ENCODE data around the gene NAA25.
"Not testable (repeated sequence)": the region's sequence is repeated elsewhere in the genome, so short reads cannot be mapped to it uniquely, and the experiment has no call there.

NAA25 gene

DNA sequence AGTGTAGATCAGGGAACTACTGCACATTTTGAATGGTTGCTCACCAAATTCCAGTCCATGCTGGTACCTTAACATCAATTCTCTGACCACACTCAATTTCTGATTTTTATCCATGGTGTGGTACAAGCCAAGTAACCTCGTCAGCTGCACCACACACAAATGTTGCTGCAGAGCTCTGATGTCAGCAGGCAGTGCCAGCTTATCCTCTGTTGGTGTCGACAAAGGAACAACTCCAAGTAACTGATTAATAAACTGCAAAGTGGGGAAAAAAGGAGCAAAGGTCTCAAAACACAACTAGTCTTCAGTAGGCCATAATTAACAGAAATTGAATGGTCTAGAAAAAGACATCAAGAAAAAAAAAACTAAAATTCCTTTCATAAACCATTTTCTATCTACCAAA, 47.4 kb downstream of the NAA25 start:
- H4K8ac ChIP-seq (ENCODE audit: low read depth, low read length) = no peak overlapping the region
- H2BK15ac ChIP-seq (ENCODE audit: low read length) = no peak overlapping the region
- no peak overlapping the region for H2BK12ac ChIP-seq (ENCODE audit: low read length)
- no peak overlapping the region for H3K4ac ChIP-seq (ENCODE audit: low read length)
- DNase-seq (ENCODE audit: low spot score) = no peak
- no peak overlapping the region for H3K4me2 ChIP-seq (ENCODE audit: insufficient read depth, low read length, poor library complexity, severe bottlenecking)
- H2AK5ac ChIP-seq (ENCODE audit: low read depth, low read length) = no peak overlapping the region
- no peaks in the 10 kb centered on the region for H3K79me1 ChIP-seq (ENCODE audit: low read depth, low read length)
- H3K27ac ChIP-seq (replicated peaks; ENCODE audit: low read length) = no peak overlapping the region
- WGBS, 2 donors (ENCODE audit: extremely low coverage in 2 of 2, insufficient read length in 2 of 2, insufficient replicate concordance in 1 of 2) = no CpG with 5 or more reads among the region's 2 CpGs
- no peak overlapping the region for H2AFZ ChIP-seq (ENCODE audit: low read length)
- H3K9me3 ChIP-seq (replicated peaks in 1 of 2; ENCODE audit: control insufficient read depth in 2 of 2, insufficient read depth in 1 of 2, low read depth in 1 of 2, low read length in 2 of 2) = no peaks in the 10 kb centered on the region
- H3K36me3 ChIP-seq (replicated peaks in 1 of 2; ENCODE audit: control insufficient read depth in 2 of 2, insufficient read depth in 2 of 2, low read length in 2 of 2) = peaks cover 20 to 93% of the 10 kb centered on the region in 2 donors
- no peaks in the 10 kb centered on the region for H3K27me3 ChIP-seq (ENCODE audit: control insufficient read depth in 3 of 3, insufficient read depth in 3 of 3, low read depth in 1 of 3, low read length in 3 of 3)
- H2BK5ac ChIP-seq (ENCODE audit: low read length) = no peak overlapping the region
- H3K9ac ChIP-seq (ENCODE audit: low read depth, low read length, poor library complexity) = no peak overlapping the region
- no peak overlapping the region for H4K91ac ChIP-seq (ENCODE audit: low read depth, low read length, poor library complexity)
- no peak overlapping the region for H3K18ac ChIP-seq (ENCODE audit: low read length)
- no peak overlapping the region for H3K23ac ChIP-seq (ENCODE audit: low read depth, low read length, poor library complexity)
- no peak overlapping the region for H2BK120ac ChIP-seq (ENCODE audit: low read depth, low read length)
- no peak overlapping the region for H3K14ac ChIP-seq (ENCODE audit: low read length)
- no peaks in the 10 kb centered on the region for H3K4me1 ChIP-seq (ENCODE audit: control insufficient read depth in 2 of 2, insufficient read depth in 1 of 2, low read depth in 1 of 2, low read length in 2 of 2)
- no peak overlapping the region for H3K4me3 ChIP-seq (ENCODE audit: low read length in 2 of 2)

DNA sequence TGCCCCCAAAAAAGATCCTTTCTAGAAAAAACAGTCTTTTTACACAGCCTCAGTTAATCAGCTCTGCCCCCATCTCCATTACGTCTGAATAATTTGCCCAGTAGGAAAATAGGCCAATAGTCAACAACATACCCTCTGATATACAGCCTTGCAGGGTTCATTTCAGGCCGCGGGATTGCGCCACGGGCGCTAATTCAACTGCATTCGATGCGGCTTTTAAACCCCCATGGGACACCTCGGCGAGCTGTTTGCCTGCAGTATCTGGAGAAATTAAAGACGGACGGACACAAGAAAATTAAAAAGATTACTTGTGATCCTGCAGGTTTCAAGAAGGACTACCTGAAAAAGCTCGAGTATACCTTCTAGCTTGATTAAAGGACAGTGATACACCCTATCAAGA, 59.2 kb downstream of the NAA25 start:
- no peak overlapping the region for H3K27ac ChIP-seq (replicated peaks; ENCODE audit: low read length)
- no peak overlapping the region for H2BK5ac ChIP-seq (ENCODE audit: low read length)
- no peak overlapping the region for H3K4ac ChIP-seq (ENCODE audit: low read length)
- peaks cover 30 to 99% of the 10 kb centered on the region in 2 donors for H3K36me3 ChIP-seq (replicated peaks in 1 of 2; ENCODE audit: control insufficient read depth in 2 of 2, insufficient read depth in 2 of 2, low read length in 2 of 2)
- no CpG with 5 or more reads among the region's 13 CpGs for WGBS, 2 donors (ENCODE audit: extremely low coverage in 2 of 2, insufficient read length in 2 of 2, insufficient replicate concordance in 1 of 2)
- no peak overlapping the region for H2AK5ac ChIP-seq (ENCODE audit: low read depth, low read length)
- H3K9ac ChIP-seq (ENCODE audit: low read depth, low read length, poor library complexity) = no peak overlapping the region
- no peak overlapping the region for H2BK15ac ChIP-seq (ENCODE audit: low read length)
- H3K4me3 ChIP-seq (ENCODE audit: low read length in 2 of 2) = no peak overlapping the region
- no peak overlapping the region for H3K18ac ChIP-seq (ENCODE audit: low read length)
- H3K27me3 ChIP-seq (ENCODE audit: control insufficient read depth in 3 of 3, insufficient read depth in 3 of 3, low read depth in 1 of 3, low read length in 3 of 3) = no peaks in the 10 kb centered on the region
- no peak overlapping the region for H4K8ac ChIP-seq (ENCODE audit: low read depth, low read length)
- no peaks in the 10 kb centered on the region for H3K9me3 ChIP-seq (replicated peaks in 1 of 2; ENCODE audit: control insufficient read depth in 2 of 2, insufficient read depth in 1 of 2, low read depth in 1 of 2, low read length in 2 of 2)
- no peak overlapping the region for H3K14ac ChIP-seq (ENCODE audit: low read length)
- H2BK12ac ChIP-seq (ENCODE audit: low read length) = no peak overlapping the region
- no peaks in the 10 kb centered on the region for H3K79me1 ChIP-seq (ENCODE audit: low read depth, low read length)
- no peaks in the 10 kb centered on the region for H3K4me1 ChIP-seq (ENCODE audit: control insufficient read depth in 2 of 2, insufficient read depth in 1 of 2, low read depth in 1 of 2, low read length in 2 of 2)
- H3K23ac ChIP-seq (ENCODE audit: low read depth, low read length, poor library complexity) = no peak overlapping the region
- no peak for DNase-seq (ENCODE audit: low spot score)
- H2BK120ac ChIP-seq (ENCODE audit: low read depth, low read length) = no peak overlapping the region
- no peak overlapping the region for H4K91ac ChIP-seq (ENCODE audit: low read depth, low read length, poor library complexity)
- H2AFZ ChIP-seq (ENCODE audit: low read length) = no peak overlapping the region
- H3K4me2 ChIP-seq (ENCODE audit: insufficient read depth, low read length, poor library complexity, severe bottlenecking) = no peak overlapping the region

DNA sequence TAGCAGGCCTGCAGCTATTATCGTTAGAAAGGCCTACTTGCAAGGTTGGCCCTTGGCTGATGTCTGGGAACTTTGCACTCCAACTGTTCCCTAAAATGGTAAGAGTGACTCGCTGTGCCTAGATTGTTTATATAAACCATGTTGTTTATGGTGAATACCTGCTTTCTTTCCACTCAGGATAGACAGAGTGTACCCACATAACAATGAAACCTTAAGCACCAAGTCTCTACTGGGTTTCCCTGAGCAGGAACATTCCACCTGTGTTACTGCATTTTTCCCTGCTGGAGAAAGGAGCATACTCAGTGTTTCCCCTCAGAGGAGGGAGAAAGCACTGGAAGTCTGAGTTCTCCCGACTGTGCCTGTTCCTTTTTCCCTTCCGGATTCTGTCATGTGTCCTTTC, 62.6 kb downstream of the NAA25 start:
- DNase-seq (ENCODE audit: low spot score) = no peak
- Histone ChIP-seq H3K9me3 (replicated peaks in 1 of 2; ENCODE audit: control insufficient read depth in 2 of 2, insufficient read depth in 1 of 2, low read depth in 1 of 2, low read length in 2 of 2) (no peaks in the 10 kb centered on the region), H3K23ac (ENCODE audit: low read depth, low read length, poor library complexity) (no peak overlapping the region), H2BK5ac (ENCODE audit: low read length) (no peak overlapping the region), H4K91ac (ENCODE audit: low read depth, low read length, poor library complexity) (no peak overlapping the region), H3K4me3 (ENCODE audit: low read length in 2 of 2) (no peak overlapping the region), H2BK15ac (ENCODE audit: low read length) (no peak overlapping the region), H4K8ac (ENCODE audit: low read depth, low read length) (no peak overlapping the region), H3K9ac (ENCODE audit: low read depth, low read length, poor library complexity) (no peak overlapping the region), H3K14ac (ENCODE audit: low read length) (no peak overlapping the region), H3K18ac (ENCODE audit: low read length) (no peak overlapping the region), H2AFZ (ENCODE audit: low read length) (no peak overlapping the region), H2AK5ac (ENCODE audit: low read depth, low read length) (no peak overlapping the region), H3K4ac (ENCODE audit: low read length) (no peak overlapping the region), H2BK12ac (ENCODE audit: low read length) (no peak overlapping the region), H2BK120ac (ENCODE audit: low read depth, low read length) (no peak overlapping the region), H3K79me1 (ENCODE audit: low read depth, low read length) (no peaks in the 10 kb centered on the region), H3K36me3 (replicated peaks in 1 of 2; ENCODE audit: control insufficient read depth in 2 of 2, insufficient read depth in 2 of 2, low read length in 2 of 2) (peaks cover 21 to 95% of the 10 kb centered on the region in 2 donors), H3K27ac (replicated peaks; ENCODE audit: low read length) (no peak overlapping the region), H3K27me3 (ENCODE audit: control insufficient read depth in 3 of 3, insufficient read depth in 3 of 3, low read depth in 1 of 3, low read length in 3 of 3) (no peaks in the 10 kb centered on the region), H3K4me2 (ENCODE audit: insufficient read depth, low read length, poor library complexity, severe bottlenecking) (no peak overlapping the region), H3K4me1 (ENCODE audit: control insufficient read depth in 2 of 2, insufficient read depth in 1 of 2, low read depth in 1 of 2, low read length in 2 of 2) (no peaks in the 10 kb centered on the region)
- no CpG with 5 or more reads among the region's 4 CpGs for WGBS, 2 donors (ENCODE audit: extremely low coverage in 2 of 2, insufficient read length in 2 of 2, insufficient replicate concordance in 1 of 2)

DNA sequence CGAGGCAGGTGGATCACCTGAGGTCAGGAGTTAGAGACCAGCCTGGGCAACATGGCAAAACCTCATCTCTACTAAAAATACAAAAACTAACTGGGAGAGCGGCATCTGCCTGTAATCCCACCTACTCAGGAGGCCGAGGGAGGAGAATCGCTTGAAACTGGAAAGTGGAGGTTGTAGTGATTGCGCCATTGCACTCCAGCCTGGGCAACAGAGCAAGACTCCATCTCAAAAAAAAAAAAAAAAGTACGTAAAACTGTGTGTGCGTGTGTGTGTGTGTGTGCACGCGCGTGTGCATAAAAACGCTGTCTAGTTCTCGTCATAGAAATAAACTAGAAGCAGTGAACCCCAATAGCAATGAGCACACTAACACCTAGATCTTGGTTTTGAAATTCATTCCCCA, 72.0 kb downstream of the NAA25 start:
- H3K4me1 ChIP-seq (ENCODE audit: control insufficient read depth in 2 of 2, insufficient read depth in 1 of 2, low read depth in 1 of 2, low read length in 2 of 2); H2AFZ ChIP-seq (ENCODE audit: low read length); H3K23ac ChIP-seq (ENCODE audit: low read depth, low read length, poor library complexity); H3K9ac ChIP-seq (ENCODE audit: low read depth, low read length, poor library complexity); H3K14ac ChIP-seq (ENCODE audit: low read length); DNase-seq (ENCODE audit: low spot score); H2AK5ac ChIP-seq (ENCODE audit: low read depth, low read length); H2BK15ac ChIP-seq (ENCODE audit: low read length); H4K8ac ChIP-seq (ENCODE audit: low read depth, low read length); H3K4ac ChIP-seq (ENCODE audit: low read length); H2BK5ac ChIP-seq (ENCODE audit: low read length); H3K4me2 ChIP-seq (ENCODE audit: insufficient read depth, low read length, poor library complexity, severe bottlenecking); H2BK12ac ChIP-seq (ENCODE audit: low read length); H2BK120ac ChIP-seq (ENCODE audit: low read depth, low read length); H4K91ac ChIP-seq (ENCODE audit: low read depth, low read length, poor library complexity); H3K9me3 ChIP-seq (replicated peaks in 1 of 2; ENCODE audit: control insufficient read depth in 2 of 2, insufficient read depth in 1 of 2, low read depth in 1 of 2, low read length in 2 of 2); H3K18ac ChIP-seq (ENCODE audit: low read length); H3K4me3 ChIP-seq (ENCODE audit: low read length in 2 of 2); H3K27ac ChIP-seq (replicated peaks; ENCODE audit: low read length); H3K79me1 ChIP-seq (ENCODE audit: low read depth, low read length); H3K27me3 ChIP-seq (ENCODE audit: control insufficient read depth in 3 of 3, insufficient read depth in 3 of 3, low read depth in 1 of 3, low read length in 3 of 3): not testable (repeated sequence)
- no CpG with 5 or more reads among the region's 12 CpGs for WGBS, 2 donors (ENCODE audit: extremely low coverage in 2 of 2, insufficient read length in 2 of 2, insufficient replicate concordance in 1 of 2)
- peaks cover 11 to 95% of the 10 kb centered on the region in 2 donors for H3K36me3 ChIP-seq (replicated peaks in 1 of 2; ENCODE audit: control insufficient read depth in 2 of 2, insufficient read depth in 2 of 2, low read length in 2 of 2)

Data from neuronal stem cell (in vitro differentiated cells).